Measurements from ENCODE around the gene ZFYVE1. TPM values are rescaled to one million over a fixed set of nuclear protein-coding genes. Genes with fewer than 3 reads are reported as not detected.

Gene ZFYVE1
- total RNA-seq, 1 donor from 2014 or later, result 73.9 TPM

DNA sequence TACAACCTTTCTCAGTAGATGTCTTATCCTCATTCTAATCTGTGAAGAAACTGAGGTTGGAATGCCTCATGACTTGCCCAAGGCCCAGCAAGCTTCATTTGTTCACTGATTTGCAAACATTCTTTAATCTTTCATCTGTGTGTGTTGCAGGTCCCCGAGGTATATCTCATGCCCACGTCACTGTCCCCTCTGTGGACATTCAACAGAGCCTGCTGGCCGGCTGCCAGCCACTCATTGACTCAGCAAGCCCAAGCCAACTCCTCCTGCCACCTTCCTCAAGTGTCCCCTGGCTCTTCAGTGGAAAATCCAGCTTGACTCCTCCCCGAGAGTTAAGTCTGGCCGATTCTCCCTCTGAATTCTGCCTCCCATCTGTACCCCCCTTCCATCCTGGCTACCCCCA, 102.6 kb downstream of the ZFYVE1 start:
- intact Hi-C loops (cut with DNase I), result no loop called here
- no peak overlapping the region for H3K4me3 ChIP-seq
- TF ChIP-seq, protein P1, sequence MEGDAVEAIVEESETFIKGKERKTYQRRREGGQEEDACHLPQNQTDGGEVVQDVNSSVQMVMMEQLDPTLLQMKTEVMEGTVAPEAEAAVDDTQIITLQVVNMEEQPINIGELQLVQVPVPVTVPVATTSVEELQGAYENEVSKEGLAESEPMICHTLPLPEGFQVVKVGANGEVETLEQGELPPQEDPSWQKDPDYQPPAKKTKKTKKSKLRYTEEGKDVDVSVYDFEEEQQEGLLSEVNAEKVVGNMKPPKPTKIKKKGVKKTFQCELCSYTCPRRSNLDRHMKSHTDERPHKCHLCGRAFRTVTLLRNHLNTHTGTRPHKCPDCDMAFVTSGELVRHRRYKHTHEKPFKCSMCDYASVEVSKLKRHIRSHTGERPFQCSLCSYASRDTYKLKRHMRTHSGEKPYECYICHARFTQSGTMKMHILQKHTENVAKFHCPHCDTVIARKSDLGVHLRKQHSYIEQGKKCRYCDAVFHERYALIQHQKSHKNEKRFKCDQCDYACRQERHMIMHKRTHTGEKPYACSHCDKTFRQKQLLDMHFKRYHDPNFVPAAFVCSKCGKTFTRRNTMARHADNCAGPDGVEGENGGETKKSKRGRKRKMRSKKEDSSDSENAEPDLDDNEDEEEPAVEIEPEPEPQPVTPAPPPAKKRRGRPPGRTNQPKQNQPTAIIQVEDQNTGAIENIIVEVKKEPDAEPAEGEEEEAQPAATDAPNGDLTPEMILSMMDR (IDR thresholded peaks at IDR 0.05), result no peak
- no peak for DNase-seq (ENCODE audit: low spot score in 2 of 2)
- H3K27me3 ChIP-seq, result no peaks in the 10 kb centered on the region
- H3K36me3 ChIP-seq, result no peaks in the 10 kb centered on the region
- no peaks in the 10 kb centered on the region for H3K9me3 ChIP-seq
- peaks cover 5% of the 10 kb centered on the region in 2 donors for H3K4me1 ChIP-seq
- H3K27ac ChIP-seq, result no peak overlapping the region

DNA sequence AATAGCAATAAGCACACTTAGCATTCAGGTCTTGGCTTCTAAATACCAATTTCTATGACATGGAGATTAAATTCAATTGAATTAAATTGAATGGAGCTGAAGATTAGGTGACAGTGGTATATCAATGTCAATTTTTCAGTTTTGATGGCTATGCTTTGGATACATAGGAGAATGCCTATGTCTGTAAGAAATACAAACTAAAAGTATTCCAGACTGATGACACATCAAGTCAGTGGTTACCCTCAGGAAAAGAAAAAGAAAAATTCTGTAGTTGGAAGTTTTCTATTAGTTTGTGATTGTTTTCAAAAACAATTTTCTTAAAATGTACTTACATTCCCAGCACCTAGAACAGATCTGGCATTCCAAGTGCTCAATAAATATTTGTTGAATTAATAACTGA, 105.5 kb downstream of the ZFYVE1 start:
- Histone ChIP-seq H3K27ac (no peak overlapping the region), H3K9me3 (no peaks in the 10 kb centered on the region), H3K4me1 (peaks cover 0 to 5% of the 10 kb centered on the region in 2 donors), H3K4me3 (no peak overlapping the region), H3K27me3 (no peaks in the 10 kb centered on the region), H3K36me3 (no peaks in the 10 kb centered on the region)
- intact Hi-C loops (cut with DNase I), result no loop called here
- no peak for DNase-seq (ENCODE audit: low spot score in 2 of 2)
- TF ChIP-seq, protein P1 (IDR thresholded peaks at IDR 0.05), result no peak

DNA sequence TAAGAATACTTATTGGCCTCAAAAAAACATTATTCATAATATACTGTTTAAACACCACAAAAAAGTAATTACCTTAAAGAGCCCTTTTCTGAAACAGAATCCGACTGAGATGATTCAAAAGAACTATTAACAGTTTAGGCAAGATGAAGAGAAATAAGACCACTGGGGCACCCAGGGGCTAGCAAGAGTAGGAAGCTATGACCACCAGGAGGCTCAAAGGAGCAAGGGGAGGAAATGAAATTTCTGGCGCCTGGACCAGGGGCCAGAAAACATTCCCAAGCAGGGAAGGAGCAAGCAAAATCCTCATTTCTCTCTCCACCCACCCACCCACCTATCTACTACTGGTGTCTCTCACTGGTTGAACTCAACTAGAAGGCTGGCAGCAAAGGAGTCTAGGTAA, 106.9 kb downstream of the ZFYVE1 start:
- Histone ChIP-seq H3K4me3 (no peak overlapping the region), H3K36me3 (no peaks in the 10 kb centered on the region), H3K4me1 (peaks cover 0 to 5% of the 10 kb centered on the region in 2 donors), H3K9me3 (no peaks in the 10 kb centered on the region), H3K27ac (no peak overlapping the region), H3K27me3 (no peaks in the 10 kb centered on the region)
- intact Hi-C loops (cut with DNase I), result no loop called here
- TF ChIP-seq, protein P1 (IDR thresholded peaks at IDR 0.05), result no peak
- DNase-seq (ENCODE audit: low spot score in 2 of 2), result no peak

Other genes starting within 250 kb of the ZFYVE1 start
- 0.11 TPM for gene DPF3, start 133.0 kb downstream of the ZFYVE1 start, total RNA-seq
- gene DCAF4, start 100.6 kb downstream of the ZFYVE1 start, total RNA-seq, result 0.64 TPM
- 59.6 TPM for gene RBM25, start 31.4 kb upstream of the ZFYVE1 start, total RNA-seq
- gene PSEN1, start 109.4 kb upstream of the ZFYVE1 start, total RNA-seq, result 15.2 TPM
- 4.9 TPM for gene PAPLN, start 210.4 kb upstream of the ZFYVE1 start, total RNA-seq